Fibroblast of villous mesenchyme (primary cell): ENCODE measurements around the gene SLC25A33. TPM values are rescaled to one million over a fixed set of nuclear protein-coding genes. Genes with fewer than 3 reads are reported as not detected.
A peak's percentile ranks its signal among the peaks of the same experiment; 100 is the strongest.

Experiments
- DNase-seq: peaks from one replicate; pipeline ENCODE4 v3.0.0-alpha.2; 2010; ENCODE audit warnings: low read depth
- H3K4me3 ChIP-seq: 2 replicates; pipeline ENCODE4 v1.5.1; 2011; ENCODE audit warnings: low read depth, mild to moderate bottlenecking, low read length
- total RNA-seq: library from RNA; depleted of rRNA; stranded (reverse); fragments of >200 nt; gene quantifications from 2 replicates; pipeline ENCODE4 v1.2.3, GENCODE V29; 2012
- TF ChIP-seq, protein P1 (sequence below): IDR thresholded peaks from 2 replicates; pipeline ENCODE4 v1.5.1; 2012; ENCODE audit warnings: low read depth, mild to moderate bottlenecking, low read length; ENCODE audit not compliant: insufficient read depth

Gene SLC25A33
- total RNA-seq, 1 donor, result 6.5 TPM

DNA sequence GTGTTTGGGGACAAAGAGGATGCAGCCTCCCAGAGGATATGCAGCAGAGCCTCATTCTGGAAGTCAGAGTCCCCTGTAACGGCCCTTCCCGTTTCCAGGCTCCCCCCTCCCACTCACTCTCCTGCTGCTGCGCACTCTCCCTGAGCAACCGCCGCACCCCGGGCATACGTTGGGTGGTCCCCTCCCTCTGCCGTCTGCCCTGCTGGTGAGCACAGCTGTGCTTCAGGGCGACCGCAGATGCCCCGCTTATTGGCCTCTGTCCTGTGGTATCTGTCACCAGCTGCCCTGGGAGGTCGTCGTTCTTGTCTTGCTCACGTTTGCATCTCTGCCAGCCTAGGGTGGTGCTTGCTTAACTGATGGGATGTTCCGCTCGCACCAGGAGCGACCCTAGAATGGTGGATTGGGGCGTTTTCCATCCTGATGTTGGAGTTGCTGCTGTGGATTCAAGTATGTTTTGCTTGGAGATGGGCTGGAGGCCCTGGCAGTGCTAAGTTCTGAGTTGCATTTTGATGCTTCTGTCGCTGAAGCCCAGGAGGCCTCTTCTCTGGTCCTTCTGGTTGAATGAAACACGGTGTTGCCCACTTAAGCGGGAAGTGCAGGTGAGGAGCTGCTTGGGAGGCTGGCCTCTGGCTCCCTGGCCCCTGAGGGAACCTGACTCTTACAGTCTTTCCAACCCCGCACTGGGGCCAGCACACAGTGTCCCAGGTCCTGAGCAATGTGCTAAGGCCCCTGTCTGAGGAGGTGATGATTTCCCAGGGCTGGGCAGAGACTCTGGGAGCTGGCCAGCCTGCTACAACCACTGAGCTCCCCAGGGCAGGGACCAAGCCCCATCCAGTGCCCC, 52.6 kb downstream of the SLC25A33 start:
- no peak for DNase-seq
- TF ChIP-seq, protein P1, sequence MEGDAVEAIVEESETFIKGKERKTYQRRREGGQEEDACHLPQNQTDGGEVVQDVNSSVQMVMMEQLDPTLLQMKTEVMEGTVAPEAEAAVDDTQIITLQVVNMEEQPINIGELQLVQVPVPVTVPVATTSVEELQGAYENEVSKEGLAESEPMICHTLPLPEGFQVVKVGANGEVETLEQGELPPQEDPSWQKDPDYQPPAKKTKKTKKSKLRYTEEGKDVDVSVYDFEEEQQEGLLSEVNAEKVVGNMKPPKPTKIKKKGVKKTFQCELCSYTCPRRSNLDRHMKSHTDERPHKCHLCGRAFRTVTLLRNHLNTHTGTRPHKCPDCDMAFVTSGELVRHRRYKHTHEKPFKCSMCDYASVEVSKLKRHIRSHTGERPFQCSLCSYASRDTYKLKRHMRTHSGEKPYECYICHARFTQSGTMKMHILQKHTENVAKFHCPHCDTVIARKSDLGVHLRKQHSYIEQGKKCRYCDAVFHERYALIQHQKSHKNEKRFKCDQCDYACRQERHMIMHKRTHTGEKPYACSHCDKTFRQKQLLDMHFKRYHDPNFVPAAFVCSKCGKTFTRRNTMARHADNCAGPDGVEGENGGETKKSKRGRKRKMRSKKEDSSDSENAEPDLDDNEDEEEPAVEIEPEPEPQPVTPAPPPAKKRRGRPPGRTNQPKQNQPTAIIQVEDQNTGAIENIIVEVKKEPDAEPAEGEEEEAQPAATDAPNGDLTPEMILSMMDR, result no peak

DNA sequence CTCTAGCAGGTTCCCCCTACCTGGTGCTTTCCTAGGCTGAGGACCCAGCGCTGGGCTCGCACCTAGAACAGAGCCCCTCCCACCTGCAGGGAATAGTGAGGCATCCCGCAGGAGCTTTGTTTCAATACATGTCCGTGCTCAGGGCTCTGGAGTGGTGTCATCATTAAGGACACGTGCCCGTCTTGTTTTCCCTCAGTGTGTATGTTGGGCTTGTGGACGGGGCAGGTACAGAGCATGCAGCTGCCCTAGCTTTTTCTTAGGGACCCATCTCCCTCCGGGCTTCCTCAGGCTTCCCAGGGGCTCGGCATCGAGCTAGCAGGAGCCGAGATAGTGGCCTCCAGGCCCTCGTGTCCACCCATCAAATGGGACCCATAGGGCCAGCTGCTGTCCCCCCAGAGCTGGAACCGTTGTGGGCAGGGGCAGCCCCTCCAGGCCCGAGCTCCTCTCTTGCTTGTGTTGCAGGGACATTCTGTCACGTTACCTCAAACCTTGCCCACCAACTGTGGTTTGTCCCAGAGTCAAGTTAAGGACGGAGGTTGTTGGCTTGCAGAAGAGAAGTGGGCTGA, 53.3 kb downstream of the SLC25A33 start:
- no peak for DNase-seq
- H3K4me3 ChIP-seq, result no peak overlapping the region

More for the DNA sequence above, 52.6 kb downstream of the SLC25A33 start:
- no peak overlapping the region for H3K4me3 ChIP-seq

DNA sequence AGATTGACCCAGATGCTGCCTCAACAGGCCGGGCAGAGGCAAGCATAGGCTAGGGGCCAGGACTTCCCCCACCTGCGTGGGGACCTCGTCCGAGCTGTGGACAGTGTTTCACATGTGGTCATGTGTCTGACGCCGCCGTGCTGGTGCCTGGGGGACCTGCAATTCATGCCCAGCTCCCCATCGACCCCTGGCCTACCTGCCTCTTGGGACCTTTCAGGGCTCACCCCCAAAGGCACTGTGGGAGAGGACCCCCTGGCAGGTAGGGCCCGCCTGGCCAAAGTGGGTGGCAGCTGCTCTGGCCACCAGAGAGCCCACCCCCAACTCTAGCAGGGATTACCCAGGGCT, 53.9 kb downstream of the SLC25A33 start:
- H3K4me3 ChIP-seq, result no peak overlapping the region
- TF ChIP-seq, protein P1, result no peak
- no peak for DNase-seq

More for the DNA sequence above, 53.3 kb downstream of the SLC25A33 start:
- TF ChIP-seq, protein P1, result no peak

DNA sequence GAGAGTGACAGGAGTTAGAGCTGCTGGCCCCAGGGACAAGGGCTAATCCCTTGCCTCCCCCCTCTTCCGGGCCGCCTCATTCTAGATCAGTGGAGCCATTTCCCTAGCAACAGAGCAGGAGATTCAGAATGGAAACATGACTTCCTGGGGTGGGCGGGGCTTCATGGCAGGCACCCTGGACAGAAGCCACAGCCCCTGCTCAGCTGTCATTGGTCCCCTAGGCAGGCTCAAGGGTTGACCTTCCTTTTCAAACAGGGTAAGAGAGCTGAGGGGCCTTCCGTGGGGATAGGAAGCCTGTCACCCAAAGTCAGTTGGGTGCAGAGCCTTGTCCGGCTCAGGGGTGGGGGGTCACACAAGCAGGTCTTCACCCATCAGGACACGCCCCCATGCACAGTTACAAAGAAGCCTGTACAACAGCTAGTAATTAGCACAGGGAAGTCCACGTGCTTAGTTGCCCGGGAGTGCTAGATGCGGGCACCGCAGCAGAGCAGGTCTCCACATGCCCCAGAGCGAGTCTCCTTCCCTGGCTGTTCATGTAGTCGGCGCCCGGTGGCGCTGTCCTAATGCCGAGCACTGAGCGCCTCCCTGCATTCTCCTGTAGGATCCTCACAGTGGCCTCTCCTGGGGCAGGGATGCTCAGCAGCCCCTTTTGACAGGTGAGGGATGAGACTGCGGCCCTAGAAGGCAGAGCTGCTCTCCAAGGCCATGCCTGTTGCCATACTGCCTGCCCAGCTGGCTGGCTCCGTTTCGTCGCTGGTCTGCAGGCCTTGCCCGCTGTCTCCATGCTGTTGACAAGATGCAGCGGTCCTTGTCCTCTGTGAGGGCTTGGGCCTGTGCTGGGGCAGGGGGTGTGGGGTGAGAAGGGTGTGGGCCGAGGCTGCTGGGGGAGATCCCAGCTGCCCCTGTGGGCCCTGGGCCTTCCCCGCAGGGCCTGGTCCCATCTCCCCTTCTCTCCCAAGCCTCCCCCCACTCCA, 54.5 kb downstream of the SLC25A33 start:
- DNase-seq, result peak; percentile 64
- TF ChIP-seq, protein P1, result no peak
- H3K4me3 ChIP-seq, result no peak overlapping the region

DNA sequence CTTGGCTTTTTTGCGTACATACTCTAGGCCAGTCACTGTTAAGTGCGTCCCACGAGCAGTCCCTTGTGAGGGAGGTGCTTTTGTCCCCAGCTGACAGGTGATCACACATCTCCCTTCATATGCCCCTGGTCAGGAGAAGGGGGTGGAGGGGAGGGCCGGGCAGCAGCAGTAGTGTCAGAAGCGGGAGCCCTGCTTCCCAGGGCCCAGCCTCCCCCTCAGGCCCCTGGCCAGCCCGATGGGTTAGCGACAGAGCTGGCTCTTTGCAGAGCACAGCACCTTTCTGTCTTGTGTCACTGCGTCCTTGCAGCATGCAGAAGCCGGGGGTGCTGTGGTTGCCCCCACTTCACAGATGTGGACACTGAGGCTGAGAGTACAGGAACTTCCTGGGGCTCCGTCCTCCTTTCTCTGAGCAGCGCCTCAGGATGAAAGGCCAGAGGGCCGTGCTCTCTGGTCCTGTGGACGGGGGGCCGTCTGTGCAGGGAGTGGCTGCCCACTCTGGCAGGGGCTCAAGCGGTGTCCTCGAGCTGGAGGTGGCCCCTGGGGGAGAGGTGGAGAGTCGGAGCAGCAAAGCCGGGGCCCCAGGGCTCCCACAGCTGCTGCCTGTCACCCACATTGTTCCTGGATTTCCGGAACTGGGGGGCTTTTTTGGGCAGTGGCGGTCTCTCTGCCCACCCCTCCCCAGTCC, 55.3 kb downstream of the SLC25A33 start:
- H3K4me3 ChIP-seq, result no peak overlapping the region
- DNase-seq, result no peak
- TF ChIP-seq, protein P1, result no peak

DNA sequence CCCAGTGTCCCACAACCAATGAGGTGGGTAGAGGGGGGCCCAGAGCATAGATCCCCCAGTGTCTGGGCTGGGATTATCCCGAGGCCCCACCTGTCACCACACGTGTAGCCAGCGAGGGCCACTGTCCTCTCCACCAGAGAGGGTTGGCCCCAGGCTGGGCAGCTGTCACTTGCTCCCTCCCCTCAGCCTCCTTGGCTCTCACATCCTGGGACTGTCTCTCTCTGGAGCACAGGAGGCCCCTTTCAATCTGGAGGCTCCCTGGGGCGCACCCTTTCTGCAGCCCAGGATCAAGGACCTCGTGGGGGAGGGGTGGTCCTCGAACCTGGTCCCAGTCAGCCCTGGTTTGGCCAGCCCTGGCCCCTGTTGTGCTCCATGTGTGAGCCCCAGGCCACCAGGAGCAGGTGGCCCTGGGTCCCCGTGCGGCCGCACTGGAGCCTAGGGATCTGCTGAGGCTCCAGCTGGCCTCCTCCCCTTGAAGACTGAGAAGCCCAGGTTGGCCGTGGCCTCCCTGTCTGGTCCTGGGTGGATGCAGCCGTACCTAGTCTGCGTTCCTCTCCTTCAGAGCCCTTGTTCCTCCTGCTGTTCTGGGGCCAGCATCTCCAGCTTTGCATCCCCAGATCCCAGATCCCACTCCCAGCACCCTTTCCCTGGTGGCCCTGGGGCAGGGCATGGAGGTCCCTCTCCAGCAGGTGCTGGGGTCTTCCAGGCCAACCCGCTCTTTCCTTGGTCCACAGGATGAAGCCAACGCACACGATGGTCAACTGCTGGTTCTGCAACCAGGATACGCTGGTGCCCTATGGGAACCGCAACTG, 56.1 kb downstream of the SLC25A33 start:
- DNase-seq, result no peak
- H3K4me3 ChIP-seq, result no peak overlapping the region
- TF ChIP-seq, protein P1, result no peak
